ENCODE results near the gene THEMIS. TPM values are rescaled to one million over a fixed set of nuclear protein-coding genes. Genes with fewer than 3 reads are reported as not detected.

The THEMIS gene
- total and polyA plus RNA-seq, 2 experiments from 2014 or later, result not detected

- TF ChIP-seq JUNB (IDR thresholded peaks at IDR 0.05; ENCODE audit: unreplicated experiment) (no peak), POLR2AphosphoS5 (IDR thresholded peaks at IDR 0.05; ENCODE audit: low read depth) (no peak), EZH2phosphoT487 (IDR thresholded peaks at IDR 0.05; ENCODE audit: unreplicated experiment) (no peak), ZNF114 (CRISPR knock-in tag; IDR thresholded peaks at IDR 0.05) (no peak), NANOG (IDR thresholded peaks at IDR 0.05; ENCODE audit: borderline replicate concordance) (no peak), ZNF331 (CRISPR knock-in tag; IDR thresholded peaks at IDR 0.05; ENCODE audit: low read depth) (no peak)
Measured at GRCh38 chr6:127749095-127749494, 151.8 kb downstream of the THEMIS start (continued).

DNA sequence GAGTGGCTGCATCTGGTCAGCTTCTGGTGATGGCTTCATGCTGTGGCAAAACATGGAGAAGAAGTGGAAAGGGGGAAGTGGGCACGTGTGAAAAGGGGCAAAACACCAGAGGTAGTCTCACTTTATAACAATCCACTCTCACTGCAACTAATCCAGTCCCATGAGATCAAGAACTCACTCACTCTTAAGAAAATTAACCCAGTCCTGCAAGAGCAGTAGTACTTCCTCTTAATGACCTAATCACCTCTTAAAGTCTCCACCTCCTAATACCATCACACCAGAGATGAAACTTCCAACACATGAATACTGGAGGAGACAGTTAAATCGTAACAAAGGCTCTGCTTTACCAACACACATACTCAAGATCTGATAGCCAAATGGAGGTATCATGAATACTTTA is 152.6 kb downstream of the THEMIS start:
- DNase-seq (ENCODE audit: low spot score), result no peak
- H3K4me2 ChIP-seq, result no peak overlapping the region
- no peak overlapping the region for H3K4me3 ChIP-seq
- Mint-ChIP-seq H3K4me1 (no peaks in the 10 kb centered on the region), H3K27ac (no peak overlapping the region; the same call in 1 of the 2 replicates), H3K9me3 (no peaks in the 10 kb centered on the region), H3K36me3 (ENCODE audit: low read depth) (no peaks in the 10 kb centered on the region), H3K27me3 (ENCODE audit: insufficient read depth, low read depth, poor library complexity) (no peaks in the 10 kb centered on the region), H3K4me3 (no peak overlapping the region)
- no peak overlapping the region for H3K27ac ChIP-seq (ENCODE audit: low read depth)
- TF ChIP-seq ETS1 (IDR thresholded peaks at IDR 0.05) (no peak), STAT1 (IDR thresholded peaks at IDR 0.05; ENCODE audit: unreplicated experiment) (no peak)
- H3K36me3 ChIP-seq (ENCODE audit: insufficient read depth), result no peaks in the 10 kb centered on the region
- H3K79me2 ChIP-seq (replicated peaks; ENCODE audit: insufficient read depth), result no peaks in the 10 kb centered on the region
- H3K27me3 ChIP-seq (ENCODE audit: insufficient read depth), result no peaks in the 10 kb centered on the region
- H2AFZ ChIP-seq, result peak overlapping the region; percentile 63
- no peaks in the 10 kb centered on the region for H3K9me2 ChIP-seq (ENCODE audit: insufficient read depth)
- no peaks in the 10 kb centered on the region for H4K20me1 ChIP-seq (replicated peaks; ENCODE audit: insufficient read depth)
- no peak for ATAC-seq
- H3F3A ChIP-seq (replicated peaks; ENCODE audit: low read depth), result no peaks in the 10 kb centered on the region
- H3K4me1 ChIP-seq (ENCODE audit: insufficient read depth), result no peaks in the 10 kb centered on the region

DNA sequence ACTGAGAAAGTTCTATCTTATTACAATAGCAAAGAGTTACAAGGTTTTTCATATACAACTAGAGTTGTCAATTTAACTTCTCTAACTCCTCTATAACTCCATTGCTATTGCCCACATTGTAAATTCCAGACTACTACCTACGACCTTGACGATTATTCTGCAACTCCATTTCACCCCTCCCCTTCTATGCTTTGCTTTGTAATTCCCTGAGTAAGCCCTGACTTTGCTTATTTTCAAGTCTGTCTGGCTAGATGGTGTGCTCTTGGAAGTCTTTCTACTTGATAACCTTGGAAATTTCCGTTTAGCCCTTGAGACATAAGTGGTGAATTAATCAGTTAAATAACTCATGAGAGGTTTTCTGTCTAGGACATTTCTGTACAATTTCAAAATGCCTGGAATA is 162.4 kb downstream of the THEMIS start:
- no peaks in the 10 kb centered on the region for H3K9me3 Mint-ChIP-seq

More for the DNA sequence above, 162.4 kb downstream of the THEMIS start:
- Histone ChIP-seq H4K20me1 (replicated peaks; ENCODE audit: insufficient read depth) (no peaks in the 10 kb centered on the region), H2AFZ (no peak overlapping the region), H3F3A (replicated peaks; ENCODE audit: low read depth) (no peaks in the 10 kb centered on the region), H3K27ac (ENCODE audit: low read depth) (no peak overlapping the region), H3K27me3 (ENCODE audit: insufficient read depth) (no peaks in the 10 kb centered on the region), H3K36me3 (ENCODE audit: insufficient read depth) (no peaks in the 10 kb centered on the region), H3K4me2 (no peak overlapping the region), H3K9me2 (ENCODE audit: insufficient read depth) (no peaks in the 10 kb centered on the region), H3K4me1 (ENCODE audit: insufficient read depth) (no peaks in the 10 kb centered on the region), H3K79me2 (replicated peaks; ENCODE audit: insufficient read depth) (no peaks in the 10 kb centered on the region), H3K4me3 (no peak overlapping the region)
- DNase-seq (ENCODE audit: low spot score) (no peak), ATAC-seq (no peak)
- no peaks in the 10 kb centered on the region for H3K27me3 Mint-ChIP-seq (ENCODE audit: insufficient read depth, low read depth, poor library complexity)
- TF ChIP-seq POLR2AphosphoS5 (IDR thresholded peaks at IDR 0.05; ENCODE audit: low read depth), result no peak
- TF ChIP-seq ZNF462 (CRISPR knock-in tag; IDR thresholded peaks at IDR 0.05), result no peak
- H3K27ac Mint-ChIP-seq, result no peak overlapping the region
- H3K4me1 Mint-ChIP-seq, result no peaks in the 10 kb centered on the region; the same call in 2 of the 3 replicates
- no peaks in the 10 kb centered on the region for H3K36me3 Mint-ChIP-seq (ENCODE audit: low read depth)
- no peak overlapping the region for H3K4me3 Mint-ChIP-seq
